ENCODE results near the gene SNRNP70.

DNA sequence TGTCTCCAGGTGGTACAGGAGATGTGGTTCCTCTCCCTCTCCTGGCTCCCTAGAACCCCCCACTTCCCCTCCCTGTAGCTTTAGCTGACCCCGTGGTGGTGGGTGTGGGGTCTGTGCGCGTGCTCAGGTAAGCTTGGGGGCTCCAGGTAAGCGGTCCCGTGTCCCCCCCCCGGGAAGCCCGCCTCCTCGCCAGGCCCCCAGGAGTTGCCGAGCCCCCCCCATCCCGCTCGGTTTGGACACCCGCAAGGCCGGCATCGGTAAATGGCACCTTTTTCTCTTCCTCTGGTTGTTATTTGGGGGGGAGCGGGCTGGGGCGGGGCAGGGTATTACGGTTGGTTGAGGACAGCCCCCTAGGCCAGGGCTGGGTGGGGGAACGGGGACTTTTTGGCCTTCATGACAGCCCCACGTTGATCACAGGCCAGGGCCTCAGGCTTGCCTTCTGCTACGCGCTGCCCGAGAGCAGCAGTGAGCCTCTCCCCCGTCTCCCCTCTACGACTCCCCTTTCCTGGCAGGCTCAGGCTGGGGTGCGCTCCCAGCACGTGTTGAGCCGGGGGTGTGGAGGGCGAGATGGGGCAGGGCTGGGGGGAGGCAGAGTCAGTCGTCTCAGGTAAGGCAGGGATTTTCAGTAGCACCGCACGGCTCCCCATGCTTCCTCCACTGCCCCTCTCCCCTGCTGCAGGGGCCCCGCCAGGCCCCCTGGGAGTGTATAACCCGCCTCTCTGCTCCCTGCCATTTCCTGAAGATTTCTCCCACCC lies 18.3 kb downstream of the SNRNP70 start:
- TF ChIP-seq, protein P1, sequence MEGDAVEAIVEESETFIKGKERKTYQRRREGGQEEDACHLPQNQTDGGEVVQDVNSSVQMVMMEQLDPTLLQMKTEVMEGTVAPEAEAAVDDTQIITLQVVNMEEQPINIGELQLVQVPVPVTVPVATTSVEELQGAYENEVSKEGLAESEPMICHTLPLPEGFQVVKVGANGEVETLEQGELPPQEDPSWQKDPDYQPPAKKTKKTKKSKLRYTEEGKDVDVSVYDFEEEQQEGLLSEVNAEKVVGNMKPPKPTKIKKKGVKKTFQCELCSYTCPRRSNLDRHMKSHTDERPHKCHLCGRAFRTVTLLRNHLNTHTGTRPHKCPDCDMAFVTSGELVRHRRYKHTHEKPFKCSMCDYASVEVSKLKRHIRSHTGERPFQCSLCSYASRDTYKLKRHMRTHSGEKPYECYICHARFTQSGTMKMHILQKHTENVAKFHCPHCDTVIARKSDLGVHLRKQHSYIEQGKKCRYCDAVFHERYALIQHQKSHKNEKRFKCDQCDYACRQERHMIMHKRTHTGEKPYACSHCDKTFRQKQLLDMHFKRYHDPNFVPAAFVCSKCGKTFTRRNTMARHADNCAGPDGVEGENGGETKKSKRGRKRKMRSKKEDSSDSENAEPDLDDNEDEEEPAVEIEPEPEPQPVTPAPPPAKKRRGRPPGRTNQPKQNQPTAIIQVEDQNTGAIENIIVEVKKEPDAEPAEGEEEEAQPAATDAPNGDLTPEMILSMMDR (IDR thresholded peaks at IDR 0.05): no peak
- TF ChIP-seq POLR2A (IDR thresholded peaks at IDR 0.05): no peak
- no peak for TF ChIP-seq POLR2AphosphoS5 (IDR thresholded peaks at IDR 0.05)
- TF ChIP-seq EP300 (IDR thresholded peaks at IDR 0.05): no peak
